NCI-H2227 (cell line): ENCODE results near the gene MIB1.
A peak's percentile ranks its signal among the peaks of the same experiment; 100 is the strongest.

Source experiments
- DNase-seq: peaks from one replicate; lab custom pipeline; 2025; ENCODE audit not compliant: unreplicated experiment; lab: John Stamatoyannopoulos, UW

MIB1 gene

DNA sequence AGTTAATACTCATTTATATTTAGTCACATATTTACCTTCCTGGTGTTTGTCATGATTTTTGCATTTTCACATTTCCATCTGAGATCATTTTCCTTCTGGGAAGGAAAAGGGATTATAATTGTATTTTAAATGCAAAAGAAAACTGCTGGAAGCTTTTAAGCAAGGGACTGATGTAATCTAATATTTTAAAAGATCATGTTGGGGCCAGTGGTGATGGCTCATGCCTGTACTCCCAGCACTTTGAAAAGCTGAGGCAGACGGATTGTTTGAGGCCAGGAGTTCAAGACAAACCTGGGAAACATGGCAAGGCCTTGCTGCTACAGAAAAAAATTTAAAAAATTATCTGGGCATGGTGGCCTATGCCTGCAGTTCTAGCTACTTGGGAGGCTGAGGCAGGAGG lies 149.0 kb downstream of the MIB1 start:
- no peak for DNase-seq

DNA sequence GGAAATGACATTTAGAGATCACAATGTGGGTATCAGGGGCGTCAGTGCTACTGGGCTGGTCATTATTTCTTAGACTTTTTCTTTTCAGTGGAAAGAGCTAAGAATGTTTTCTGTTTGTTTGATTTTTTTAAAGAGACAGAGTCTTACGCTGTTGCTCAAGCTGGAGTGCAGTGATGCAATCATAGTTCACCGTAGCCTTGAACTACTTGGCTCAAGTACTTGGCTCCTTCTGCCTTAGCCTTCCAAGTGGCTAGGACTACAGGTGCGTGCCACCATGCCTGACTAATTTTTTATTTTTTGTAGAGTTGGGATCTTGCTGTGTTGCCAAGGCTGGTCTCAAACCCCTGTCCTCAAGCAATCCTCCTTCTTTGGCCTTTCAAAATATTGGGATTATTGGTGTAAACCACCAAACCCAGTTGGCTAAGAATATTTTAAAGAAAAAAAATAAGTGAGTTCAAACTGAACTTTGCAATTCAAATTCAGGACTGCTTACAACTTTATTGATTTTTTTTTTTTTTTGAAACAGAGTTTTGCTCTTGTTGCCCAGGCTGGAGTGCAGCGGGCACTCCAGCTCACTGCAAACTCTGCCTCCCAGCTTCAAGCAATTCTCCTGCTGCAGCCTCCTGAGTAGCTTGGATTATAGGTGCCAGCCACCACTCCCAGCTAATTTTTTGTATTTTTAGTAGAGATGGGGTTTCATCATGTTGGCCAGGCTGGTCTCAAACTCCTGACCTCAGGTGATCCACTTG lies 154.2 kb downstream of the MIB1 start:
- no peak for DNase-seq

DNA sequence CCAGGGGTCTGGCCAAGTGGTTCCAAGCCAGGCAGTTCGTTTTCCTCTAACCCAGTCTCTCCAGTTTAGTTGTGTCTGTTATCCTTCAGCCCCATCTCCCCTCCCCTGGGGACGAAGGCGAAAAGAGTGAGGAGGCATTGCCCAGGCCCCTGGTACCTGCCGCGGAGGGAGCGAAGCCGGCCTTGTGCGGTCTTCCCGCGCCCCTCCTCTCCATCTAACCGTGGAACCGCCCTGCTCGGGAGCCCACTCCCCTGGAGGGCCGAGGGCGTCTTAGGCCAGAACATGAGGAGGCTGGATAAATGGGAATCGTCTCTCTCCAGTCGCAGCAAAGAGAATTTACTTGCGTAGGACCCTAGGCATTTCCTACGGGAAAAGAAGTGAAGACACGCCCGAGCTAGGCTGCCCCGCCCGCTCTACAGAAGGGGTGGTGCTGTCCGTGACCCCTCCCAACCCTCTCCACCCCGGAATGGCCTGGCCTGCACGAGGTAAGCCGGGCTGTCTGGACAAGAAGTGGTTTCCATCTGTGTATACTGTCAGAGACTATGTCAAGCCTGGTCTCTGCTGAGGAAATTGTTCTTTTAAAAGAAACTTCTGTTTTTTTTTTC lies 156.2 kb downstream of the MIB1 start:
- DNase-seq, result no peak

DNA sequence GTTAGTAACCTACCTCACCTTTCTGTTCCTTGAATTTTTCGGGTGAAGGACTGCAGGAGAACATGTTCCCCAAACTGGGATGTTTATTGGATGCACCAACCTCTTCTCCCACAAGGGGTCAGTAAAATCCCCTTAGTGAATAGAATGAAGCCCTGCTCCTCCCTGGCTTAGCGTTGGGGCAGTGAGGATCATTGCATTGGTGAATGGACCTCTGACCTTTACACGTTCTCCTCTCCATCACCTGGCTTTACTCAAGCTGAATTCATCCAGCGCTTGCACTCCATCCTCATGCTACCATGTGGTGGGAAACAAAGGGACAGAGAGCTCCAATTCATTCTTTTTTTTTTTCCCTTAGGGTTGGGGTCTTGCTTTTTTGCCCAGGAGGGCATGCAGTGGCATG lies 157.2 kb downstream of the MIB1 start:
- peak; percentile 51 for DNase-seq

DNA sequence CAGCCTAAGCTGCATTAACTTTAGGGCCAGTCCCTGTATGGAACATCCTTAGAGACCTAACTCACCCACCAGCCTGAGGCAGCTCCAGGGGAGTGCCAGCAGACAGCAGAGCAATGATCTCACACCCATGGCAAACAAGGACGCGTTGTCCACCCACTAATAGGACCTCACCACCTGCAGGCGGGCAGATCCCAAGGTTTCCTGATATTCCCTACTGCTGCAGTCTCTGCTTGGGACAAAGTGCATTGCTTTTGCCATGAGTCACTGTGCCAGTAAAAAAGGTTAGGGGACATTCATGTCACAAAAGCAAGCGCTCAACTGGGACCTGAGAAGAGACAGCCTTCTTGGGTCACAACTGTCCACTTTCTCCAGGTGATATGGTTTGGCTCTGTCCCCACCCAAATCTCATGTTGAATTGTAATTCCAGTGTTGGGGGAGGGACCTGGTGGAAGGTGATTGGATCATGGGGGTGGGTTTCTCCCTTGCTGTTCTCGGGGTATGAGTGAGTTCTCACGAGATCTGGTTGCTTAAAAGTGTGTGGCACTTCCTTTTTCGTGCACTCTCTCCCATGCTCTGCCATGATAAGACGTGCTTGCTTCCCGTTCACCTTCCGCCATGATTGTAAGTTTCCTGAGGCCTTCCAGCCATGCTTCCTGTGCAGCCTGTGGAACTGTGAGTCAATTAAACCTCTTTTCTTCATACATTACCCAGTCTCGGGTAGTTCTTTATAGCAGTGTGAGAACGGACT lies 160.2 kb downstream of the MIB1 start:
- DNase-seq, result no peak

DNA sequence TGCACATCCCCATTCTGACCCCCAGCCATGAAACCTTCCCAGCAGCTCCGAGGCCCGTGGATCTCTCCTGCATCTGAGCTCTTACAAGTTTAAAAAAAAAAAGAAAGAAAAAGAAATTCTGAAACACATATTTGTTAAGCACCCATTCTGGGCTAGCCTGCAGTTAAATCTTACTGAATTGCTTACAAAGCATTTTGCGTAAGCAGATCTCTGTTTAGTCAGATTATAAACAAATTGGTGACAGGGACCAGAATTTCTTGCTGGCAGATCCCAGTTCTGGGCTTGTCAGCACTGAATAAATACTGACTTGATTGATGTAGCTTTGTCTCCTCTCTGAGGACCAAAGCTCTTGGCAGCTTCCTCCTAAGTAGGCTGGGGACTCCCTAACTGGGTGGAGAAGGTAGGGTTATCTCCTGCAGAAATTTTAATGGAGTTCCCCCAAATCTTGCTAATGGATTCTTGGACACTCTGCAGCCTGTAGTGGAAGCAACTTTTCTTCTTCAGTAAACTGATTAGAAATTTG lies 160.9 kb downstream of the MIB1 start:
- DNase-seq, result no peak

DNA sequence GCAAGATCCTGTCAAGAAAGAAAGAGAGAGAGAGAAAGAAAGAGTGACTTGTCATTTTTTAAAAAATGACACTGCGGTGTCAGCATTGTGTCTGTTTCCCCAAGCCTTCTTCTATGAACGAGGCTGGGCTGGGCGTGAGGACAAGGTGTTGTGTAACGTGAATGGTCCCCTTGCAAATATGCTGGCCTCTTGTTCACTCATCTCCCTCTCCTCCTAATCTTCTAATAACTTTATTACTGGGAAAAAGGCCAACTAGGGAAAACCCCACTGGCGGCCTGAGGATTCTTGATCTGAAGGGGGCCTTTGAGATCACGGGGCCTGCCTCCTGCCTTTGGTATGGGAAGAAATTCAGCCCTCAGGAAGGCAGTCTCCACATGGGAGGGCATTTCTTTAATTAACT lies 163.1 kb downstream of the MIB1 start:
- DNase-seq, result no peak

DNA sequence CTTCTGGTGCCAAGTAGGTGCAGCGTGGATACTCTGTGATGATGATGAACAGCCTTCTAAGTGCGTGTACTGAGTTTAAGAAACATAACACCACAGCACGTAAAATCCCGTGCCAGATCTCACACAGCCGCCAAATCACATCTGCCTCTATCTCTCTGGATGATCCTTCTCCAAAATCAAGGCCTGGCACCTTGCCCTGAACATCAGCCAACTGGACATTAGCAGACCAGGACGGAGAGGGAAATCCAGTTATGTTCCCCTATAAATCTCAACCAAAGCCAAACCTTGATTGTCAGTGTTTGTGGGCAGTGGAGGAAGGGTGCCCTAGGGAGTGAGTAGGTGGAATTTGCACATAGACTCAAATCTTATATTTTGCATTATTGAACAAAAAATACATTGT lies 164.3 kb downstream of the MIB1 start:
- no peak for DNase-seq

DNA sequence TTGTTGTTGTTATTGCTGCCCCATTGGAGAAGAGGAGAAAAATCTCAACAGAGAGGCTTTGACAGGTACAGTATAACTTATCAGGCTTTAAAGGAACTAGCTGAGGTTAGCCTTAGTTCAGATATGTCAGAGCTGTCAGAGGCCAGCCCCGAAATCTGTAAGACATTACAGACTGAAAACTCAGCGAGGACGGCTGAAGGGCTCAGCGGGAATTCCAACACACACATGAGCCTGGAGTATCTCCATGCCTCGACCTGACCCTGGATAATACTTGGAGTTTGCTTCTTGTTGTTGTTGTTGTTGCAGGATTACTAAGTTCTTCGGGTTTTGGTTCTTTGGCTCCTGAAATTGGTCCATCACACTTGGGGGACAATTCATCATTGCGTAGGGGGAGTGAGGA lies 166.9 kb downstream of the MIB1 start:
- DNase-seq, result no peak

DNA sequence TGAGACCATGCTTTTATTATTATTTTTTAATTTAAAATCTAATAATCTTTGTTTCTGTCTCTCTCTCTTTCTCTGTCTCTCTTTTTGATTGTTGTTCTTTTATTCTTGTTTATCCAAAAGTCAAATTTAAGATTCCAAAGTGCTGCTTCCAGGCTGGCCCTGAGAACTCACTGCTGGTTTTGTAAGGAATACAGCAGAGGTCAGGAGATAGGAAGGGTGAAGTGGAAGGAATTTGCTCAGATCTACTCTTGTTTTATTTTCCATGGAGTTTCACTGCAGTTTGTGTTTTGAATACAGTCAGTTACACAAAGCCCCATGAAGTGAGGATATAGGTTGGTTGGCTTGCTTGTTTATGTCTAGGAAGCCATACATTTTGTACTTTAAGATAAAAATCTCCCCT lies 168.1 kb downstream of the MIB1 start:
- DNase-seq, result no peak

DNA sequence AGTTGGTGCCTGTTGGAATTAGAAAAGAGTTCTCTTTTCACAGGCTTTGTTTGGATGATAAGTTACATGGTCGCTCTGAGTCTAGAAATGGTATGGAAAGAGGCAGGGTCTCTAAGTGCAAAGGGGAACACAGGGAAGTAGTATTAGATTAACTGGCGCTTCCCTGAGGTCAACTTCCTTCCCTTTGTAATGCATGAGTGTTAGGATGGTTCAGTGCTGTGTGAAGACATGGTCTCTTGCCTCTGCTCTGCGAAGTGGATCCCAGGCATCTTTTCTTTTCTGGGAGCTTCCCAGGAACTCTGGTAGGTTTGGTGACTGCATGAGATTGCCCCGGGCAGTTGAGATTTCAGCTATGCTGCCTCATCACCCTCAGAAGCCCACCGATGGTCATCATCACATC lies 170.3 kb downstream of the MIB1 start:
- no peak for DNase-seq

DNA sequence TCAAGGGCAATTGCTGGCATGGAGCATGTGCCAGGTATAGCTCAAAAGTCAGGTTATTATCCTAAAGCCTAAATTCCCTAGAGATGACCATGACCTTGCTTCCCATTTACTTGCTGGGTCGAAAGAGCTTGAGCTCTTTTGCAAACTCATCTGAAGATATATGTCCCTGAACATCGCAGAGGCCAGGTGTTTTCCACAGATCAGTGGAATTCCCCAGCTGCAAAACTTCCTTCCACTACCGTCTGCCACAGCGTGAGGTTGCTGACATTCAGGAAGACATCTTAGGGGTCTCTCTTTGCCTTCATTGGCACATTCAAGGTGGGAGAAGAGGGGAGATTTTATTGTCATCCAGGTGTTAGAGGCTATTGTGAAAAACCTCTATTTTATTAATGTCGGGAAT lies 171.0 kb downstream of the MIB1 start:
- DNase-seq, result no peak

DNA sequence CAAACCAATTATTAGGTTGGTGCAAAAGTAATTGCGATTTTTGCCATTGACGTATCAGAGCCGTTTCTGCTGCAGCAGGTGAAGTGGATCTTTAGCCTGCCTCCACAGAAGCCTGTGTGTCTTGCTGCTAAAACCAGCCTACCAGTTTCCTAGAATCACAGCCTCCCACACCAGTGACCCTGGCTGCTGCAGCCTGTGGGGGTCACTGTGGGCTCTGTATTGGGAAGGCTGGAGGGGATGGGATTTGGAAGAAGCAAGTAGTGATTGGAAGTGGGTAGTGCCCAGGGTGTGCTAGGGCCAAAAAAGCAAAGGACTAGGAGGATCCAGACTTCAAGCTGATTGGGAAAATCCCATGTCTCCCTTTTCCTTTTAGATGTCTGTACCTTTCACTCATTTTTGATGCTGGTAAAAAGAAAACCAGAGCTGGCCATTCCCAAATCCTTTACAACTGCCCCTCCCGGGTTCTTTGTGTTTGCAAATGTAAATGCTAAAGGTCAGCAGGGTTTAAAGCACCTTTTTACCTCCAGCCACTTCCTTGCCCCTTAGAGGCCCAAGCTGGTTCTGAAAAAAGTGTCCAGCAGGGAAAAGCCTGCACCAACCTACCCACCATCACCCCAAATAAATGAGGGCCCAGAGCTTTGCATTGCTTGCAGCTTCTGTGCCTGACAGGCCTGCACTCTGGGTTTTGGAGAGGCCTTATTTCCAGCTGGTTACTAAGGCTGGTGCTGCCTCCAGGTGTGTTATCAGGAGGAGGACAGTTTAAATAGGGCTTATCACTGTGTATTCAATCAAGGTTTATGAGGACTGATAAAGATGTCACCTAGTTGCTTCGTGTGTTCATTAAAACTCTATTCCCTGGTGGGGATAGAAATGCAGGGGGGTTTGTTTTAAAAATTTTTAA lies 172.0 kb downstream of the MIB1 start:
- no peak for DNase-seq

DNA sequence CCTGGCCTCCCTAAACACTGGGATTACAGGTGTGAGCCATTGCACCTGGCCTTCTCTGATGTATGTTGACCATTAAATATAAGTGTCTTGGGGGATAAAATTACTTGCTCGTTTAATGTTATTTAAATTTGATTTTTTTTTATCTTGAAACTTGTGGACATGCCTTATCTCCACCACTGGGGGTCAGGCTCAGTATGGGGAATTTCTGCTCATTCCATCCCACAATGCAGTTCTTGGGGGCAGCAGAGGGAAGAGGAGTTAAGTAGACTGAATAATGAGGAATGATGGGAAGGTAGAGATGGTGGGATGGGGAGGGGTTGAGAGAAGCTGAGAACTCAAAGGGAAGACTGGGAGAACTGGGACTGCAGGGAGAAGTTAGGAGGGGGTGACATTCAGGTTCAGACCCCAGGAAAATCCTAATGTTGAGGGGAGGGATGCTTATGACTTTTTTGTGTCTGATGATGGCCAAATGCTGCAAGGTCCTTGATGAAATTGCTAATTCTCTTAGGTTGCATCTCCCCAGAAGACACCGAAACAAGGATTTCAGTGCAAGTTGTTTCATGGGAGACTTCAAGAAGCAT lies 174.2 kb downstream of the MIB1 start:
- no peak for DNase-seq

DNA sequence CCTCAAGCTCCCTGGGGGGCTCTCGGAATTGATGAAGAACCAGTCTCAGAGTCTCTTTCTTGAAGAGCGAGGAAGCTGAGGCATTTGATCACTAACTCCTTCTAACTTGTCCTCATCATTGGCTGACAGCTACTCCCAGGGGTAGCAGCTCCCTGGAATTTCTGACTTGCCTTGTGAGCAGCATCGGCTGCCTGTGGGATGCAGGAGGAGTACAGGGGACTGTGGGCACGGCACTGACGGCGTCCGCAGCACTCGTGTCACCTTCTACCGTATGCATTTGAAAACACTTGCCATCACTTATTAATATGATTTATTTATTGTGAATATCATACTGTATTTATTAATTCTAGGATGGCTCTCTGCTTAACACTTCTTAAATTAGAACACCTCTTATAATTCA lies 175.0 kb downstream of the MIB1 start:
- DNase-seq, result no peak

DNA sequence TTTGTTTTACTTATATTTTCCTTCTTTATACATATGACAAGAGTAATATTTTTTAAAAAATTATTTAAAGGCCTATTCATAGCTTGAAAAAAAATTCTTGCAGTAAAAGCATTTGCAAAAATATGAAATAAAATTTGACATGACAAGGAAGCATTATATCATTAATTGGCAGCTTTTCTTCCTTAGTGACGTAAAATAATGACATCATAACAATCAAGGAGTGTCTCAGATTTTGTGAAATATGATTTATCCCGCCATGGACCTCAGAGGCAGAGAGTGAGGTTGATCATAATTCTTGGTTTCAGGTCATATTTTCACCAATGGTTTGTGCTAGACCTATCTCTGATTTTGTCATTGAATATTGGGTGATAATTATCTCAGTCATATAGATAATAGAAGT lies 176.0 kb downstream of the MIB1 start:
- no peak for DNase-seq

DNA sequence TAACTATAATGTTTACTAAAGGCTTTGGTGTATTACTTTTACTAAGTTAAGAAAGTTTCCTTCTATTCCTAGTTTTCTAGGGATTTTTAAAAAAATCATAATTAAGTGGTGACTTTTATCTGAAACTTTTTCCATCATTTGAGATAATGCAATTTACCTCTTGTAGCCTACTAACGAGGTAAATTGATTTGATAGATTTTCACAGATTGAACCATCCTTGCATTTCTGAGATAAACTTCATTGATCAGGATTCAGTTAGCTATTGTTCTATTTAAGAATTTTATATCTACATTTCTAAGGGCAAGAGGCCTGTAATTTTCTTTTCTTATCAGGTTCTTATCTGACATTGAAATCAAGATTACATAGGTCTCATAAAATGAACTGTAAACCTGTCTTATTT lies 178.1 kb downstream of the MIB1 start:
- DNase-seq, result no peak
